SK-N-MC (cell line): Measurements from ENCODE around the gene TBC1D30.

Experiments used
- EZH2 ChIP-seq: fragments of 200-600 bp; sonication (generic); IDR thresholded peaks from one replicate; pipeline ENCODE4 v1.6.1; 2017; ENCODE audit warnings: antibody characterized with exemption
- FOXP2 ChIP-seq: optimal IDR thresholded peaks from 2 replicates; pipeline ENCODE3; 2011; ENCODE audit warnings: mild to moderate bottlenecking, moderate library complexity; ENCODE audit not compliant: insufficient read depth; ENCODE audit errors: extremely low read length, control extremely low read depth
- POLR2AphosphoS5 ChIP-seq: IDR thresholded peaks from 2 replicates; pipeline ENCODE4 v1.6.1; 2012; ENCODE audit warnings: mild to moderate bottlenecking, low read depth, low read length, borderline replicate concordance

DNA sequence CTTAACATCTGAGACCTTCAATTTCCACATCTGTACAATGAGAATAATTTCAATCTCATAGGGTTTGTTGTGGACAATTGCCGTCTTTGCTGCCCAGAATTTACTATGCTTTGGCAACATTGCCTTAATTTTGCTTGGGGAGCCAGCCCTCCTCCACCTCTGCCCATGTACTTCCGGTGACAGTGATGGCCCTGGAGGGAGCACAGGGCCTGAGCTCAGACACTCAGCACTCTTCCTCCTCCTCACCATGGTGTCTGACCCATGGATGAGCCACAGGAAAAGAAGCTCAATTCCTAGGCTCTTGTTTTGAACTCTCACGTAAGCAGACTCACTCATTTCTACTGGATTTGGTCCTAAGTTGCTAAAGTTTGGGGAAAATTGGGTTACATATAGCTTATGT lies 58.2 kb downstream of the TBC1D30 start:
- TF ChIP-seq EZH2 (no peak), POLR2AphosphoS5 (no peak), FOXP2 (no peak)
